ENCODE measurements around the gene ZNF662. TPM values are rescaled to one million over a fixed set of nuclear protein-coding genes. Genes with fewer than 3 reads are reported as not detected.

Gene ZNF662
- total and polyA plus RNA-seq, 2 of the 8 experiments (the other 6 are each of a cell fraction or from before 2014, with no cell fraction given): 0.03 TPM; not detected in 1

DNA sequence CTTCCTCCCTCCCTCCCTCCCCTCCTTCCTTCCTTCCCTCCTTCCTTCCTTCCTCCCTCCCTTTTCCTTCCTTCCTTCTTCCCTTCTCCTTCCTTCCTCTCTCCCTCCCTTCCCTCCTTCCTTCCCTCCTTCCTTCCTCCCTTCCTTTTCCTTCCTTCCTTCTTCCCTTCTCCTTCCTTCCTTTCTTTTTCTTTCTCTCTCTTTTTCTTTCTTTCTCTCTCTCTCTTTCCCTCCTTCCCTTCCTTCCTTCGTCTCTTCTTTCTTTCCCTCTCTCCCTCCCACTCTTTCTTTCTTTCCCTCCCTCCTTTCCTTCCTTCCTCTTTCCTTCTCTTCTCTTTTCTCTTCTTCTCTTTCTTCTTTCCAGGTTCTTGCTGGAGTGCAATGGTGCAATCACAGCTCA lies 1.9 kb upstream of the ZNF662 start (continued):
- TF ChIP-seq, protein P1, sequence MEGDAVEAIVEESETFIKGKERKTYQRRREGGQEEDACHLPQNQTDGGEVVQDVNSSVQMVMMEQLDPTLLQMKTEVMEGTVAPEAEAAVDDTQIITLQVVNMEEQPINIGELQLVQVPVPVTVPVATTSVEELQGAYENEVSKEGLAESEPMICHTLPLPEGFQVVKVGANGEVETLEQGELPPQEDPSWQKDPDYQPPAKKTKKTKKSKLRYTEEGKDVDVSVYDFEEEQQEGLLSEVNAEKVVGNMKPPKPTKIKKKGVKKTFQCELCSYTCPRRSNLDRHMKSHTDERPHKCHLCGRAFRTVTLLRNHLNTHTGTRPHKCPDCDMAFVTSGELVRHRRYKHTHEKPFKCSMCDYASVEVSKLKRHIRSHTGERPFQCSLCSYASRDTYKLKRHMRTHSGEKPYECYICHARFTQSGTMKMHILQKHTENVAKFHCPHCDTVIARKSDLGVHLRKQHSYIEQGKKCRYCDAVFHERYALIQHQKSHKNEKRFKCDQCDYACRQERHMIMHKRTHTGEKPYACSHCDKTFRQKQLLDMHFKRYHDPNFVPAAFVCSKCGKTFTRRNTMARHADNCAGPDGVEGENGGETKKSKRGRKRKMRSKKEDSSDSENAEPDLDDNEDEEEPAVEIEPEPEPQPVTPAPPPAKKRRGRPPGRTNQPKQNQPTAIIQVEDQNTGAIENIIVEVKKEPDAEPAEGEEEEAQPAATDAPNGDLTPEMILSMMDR (IDR thresholded peaks at IDR 0.05; ENCODE audit: control extremely low read depth in 1 of 3, insufficient read depth in 1 of 3, low read depth in 1 of 3, low read length in 3 of 3): no peak
- TF ChIP-seq, protein P2, sequence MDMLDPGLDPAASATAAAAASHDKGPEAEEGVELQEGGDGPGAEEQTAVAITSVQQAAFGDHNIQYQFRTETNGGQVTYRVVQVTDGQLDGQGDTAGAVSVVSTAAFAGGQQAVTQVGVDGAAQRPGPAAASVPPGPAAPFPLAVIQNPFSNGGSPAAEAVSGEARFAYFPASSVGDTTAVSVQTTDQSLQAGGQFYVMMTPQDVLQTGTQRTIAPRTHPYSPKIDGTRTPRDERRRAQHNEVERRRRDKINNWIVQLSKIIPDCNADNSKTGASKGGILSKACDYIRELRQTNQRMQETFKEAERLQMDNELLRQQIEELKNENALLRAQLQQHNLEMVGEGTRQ (IDR thresholded peaks at IDR 0.05; ENCODE audit: low read length): no peak
- TF ChIP-seq POLR2AphosphoS5 (IDR thresholded peaks at IDR 0.05; ENCODE audit: low read depth, low read length) (no peak), POLR2A (IDR thresholded peaks at IDR 0.05; ENCODE audit: control extremely low read depth in 1 of 2, low read depth in 2 of 2, low read length in 2 of 2) (no peak), BRCA1 (IDR thresholded peaks at IDR 0.05; ENCODE audit: low read depth, low read length) (no peak), ATF3 (IDR thresholded peaks at IDR 0.05; ENCODE audit: insufficient read depth, low read depth, low read length) (no peak)
